PFSK-1 (cell line): Measurements from ENCODE around the gene MYO9A.

Source experiments
- FOXP2 ChIP-seq: optimal IDR thresholded peaks from 2 replicates; pipeline ENCODE3; 2011; ENCODE audit warnings: borderline replicate concordance, control low read depth, inconsistent platforms; ENCODE audit not compliant: insufficient read depth; ENCODE audit errors: extremely low read length, extremely low read depth
- POLR2AphosphoS5 ChIP-seq: IDR thresholded peaks from 2 replicates; pipeline ENCODE4 v1.6.1; 2012; ENCODE audit warnings: low read depth, mild to moderate bottlenecking, control low read depth, low read length, moderate library complexity
- SIN3A ChIP-seq: IDR thresholded peaks from 2 replicates; pipeline ENCODE4 v1.6.1; 2012; ENCODE audit warnings: mild to moderate bottlenecking, low read length, moderate library complexity, borderline replicate concordance; ENCODE audit not compliant: insufficient read depth
- TAF1 ChIP-seq: IDR thresholded peaks from 2 replicates; pipeline ENCODE4 v1.6.1; 2012; ENCODE audit warnings: low read length, control low read depth, borderline replicate concordance; ENCODE audit not compliant: insufficient read depth
- TF ChIP-seq, protein P1 (sequence below), 2 experiments: IDR thresholded peaks; 2 replicates each; pipeline versions ENCODE4 v1.6.1 to v1.8.0; 2011 to 2012; ENCODE audit warnings: low read depth in 2 of 2, low read length in 2 of 2, control low read depth in 1 of 2, inconsistent platforms in 1 of 2, mild to moderate bottlenecking in 1 of 2, moderate library complexity in 1 of 2; ENCODE audit not compliant: insufficient read depth in 1 of 2

MYO9A gene

DNA sequence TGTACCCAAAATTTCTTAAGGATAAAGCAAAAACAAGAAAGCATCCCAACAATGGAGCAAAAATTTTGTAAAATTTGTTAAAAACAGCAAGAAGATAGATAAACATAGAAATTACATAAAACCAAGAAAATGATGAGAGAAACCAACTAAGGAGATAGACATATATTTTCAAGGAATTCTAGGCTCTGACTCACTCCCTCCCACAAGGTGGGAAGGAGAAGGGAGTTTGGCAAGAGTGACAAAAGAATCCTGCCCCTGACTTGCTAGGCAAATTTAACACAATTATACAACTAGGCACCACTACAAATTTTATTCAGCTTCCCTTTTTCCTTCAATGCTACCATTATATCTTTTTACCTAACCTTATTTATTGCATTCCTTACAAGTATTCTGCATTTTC is 70.9 kb downstream of the MYO9A start:
- TF ChIP-seq, protein P1, sequence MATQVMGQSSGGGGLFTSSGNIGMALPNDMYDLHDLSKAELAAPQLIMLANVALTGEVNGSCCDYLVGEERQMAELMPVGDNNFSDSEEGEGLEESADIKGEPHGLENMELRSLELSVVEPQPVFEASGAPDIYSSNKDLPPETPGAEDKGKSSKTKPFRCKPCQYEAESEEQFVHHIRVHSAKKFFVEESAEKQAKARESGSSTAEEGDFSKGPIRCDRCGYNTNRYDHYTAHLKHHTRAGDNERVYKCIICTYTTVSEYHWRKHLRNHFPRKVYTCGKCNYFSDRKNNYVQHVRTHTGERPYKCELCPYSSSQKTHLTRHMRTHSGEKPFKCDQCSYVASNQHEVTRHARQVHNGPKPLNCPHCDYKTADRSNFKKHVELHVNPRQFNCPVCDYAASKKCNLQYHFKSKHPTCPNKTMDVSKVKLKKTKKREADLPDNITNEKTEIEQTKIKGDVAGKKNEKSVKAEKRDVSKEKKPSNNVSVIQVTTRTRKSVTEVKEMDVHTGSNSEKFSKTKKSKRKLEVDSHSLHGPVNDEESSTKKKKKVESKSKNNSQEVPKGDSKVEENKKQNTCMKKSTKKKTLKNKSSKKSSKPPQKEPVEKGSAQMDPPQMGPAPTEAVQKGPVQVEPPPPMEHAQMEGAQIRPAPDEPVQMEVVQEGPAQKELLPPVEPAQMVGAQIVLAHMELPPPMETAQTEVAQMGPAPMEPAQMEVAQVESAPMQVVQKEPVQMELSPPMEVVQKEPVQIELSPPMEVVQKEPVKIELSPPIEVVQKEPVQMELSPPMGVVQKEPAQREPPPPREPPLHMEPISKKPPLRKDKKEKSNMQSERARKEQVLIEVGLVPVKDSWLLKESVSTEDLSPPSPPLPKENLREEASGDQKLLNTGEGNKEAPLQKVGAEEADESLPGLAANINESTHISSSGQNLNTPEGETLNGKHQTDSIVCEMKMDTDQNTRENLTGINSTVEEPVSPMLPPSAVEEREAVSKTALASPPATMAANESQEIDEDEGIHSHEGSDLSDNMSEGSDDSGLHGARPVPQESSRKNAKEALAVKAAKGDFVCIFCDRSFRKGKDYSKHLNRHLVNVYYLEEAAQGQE (IDR thresholded peaks at IDR 0.05; ENCODE audit: insufficient read depth in 1 of 2, low read depth in 2 of 2, low read length in 2 of 2): no peak
- TF ChIP-seq POLR2AphosphoS5 (no peak), TAF1 (no peak), SIN3A (no peak)

DNA sequence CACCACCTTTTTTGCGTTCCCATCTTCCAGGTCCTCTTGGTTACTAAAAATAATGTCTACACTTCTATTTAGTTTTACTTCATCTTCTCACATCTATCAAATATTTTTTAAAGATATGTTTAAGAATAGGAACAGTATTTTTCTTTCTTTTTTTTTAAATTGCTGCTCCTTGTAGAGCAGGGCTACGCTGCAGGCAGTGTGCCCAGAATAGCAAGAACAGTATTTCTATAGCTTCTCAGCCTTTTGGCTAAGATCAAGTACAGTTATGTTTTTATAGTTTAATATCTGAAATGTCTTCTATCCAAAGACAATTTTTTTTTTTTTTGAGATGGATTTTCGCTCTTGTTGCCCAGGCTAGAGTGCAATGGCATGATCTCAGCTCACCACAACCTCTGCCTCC is 73.0 kb downstream of the MYO9A start:
- TF ChIP-seq SIN3A (no peak), POLR2AphosphoS5 (no peak), FOXP2 (no peak), TAF1 (no peak)
- TF ChIP-seq, protein P1 (IDR thresholded peaks at IDR 0.05; ENCODE audit: insufficient read depth in 1 of 2, low read depth in 2 of 2, low read length in 2 of 2): no peak

DNA sequence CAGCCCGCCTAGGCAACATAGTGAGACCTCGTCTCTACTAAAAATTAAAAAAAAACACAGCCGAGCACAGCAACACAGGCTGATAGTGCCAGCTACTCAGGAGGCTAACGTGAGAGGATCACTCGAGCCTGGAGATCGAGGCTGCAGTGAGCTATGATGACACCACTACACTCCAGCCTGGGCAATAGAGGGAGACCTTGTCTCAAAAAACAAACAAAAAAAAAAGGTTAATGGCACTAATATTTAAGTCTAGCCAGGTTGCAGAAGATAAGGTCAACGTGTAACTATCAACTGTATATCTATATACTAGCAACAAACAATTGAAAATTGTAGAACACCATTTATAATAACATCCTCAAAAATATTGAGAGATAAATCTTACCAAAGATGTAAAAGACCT is 75.1 kb downstream of the MYO9A start:
- TF ChIP-seq SIN3A: no peak
- no peak for TF ChIP-seq FOXP2
- TF ChIP-seq POLR2AphosphoS5: no peak
- no peak for TF ChIP-seq TAF1
- TF ChIP-seq, protein P1 (IDR thresholded peaks at IDR 0.05; ENCODE audit: insufficient read depth in 1 of 2, low read depth in 2 of 2, low read length in 2 of 2): no peak

DNA sequence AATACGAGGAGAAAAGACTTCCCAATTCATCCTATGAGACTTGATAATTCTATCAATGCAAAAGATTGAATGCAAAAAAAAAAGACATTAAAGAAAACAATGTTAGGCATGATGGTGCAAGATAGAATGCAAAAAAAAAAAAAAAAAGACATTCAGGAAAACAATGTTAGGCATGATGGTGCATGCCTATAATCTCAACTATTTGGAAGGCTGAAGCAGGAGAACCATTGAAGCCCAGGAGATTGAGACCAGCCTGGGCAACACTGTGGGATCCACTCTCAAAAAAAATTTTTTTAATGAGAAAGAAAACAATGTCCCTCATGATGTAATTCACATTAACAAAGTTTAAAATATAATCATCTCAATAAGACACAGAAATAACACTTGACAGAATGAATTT is 75.9 kb downstream of the MYO9A start:
- TF ChIP-seq SIN3A (no peak), POLR2AphosphoS5 (no peak), FOXP2 (no peak), TAF1 (no peak)
- TF ChIP-seq, protein P1 (IDR thresholded peaks at IDR 0.05; ENCODE audit: insufficient read depth in 1 of 2, low read depth in 2 of 2, low read length in 2 of 2): no peak

DNA sequence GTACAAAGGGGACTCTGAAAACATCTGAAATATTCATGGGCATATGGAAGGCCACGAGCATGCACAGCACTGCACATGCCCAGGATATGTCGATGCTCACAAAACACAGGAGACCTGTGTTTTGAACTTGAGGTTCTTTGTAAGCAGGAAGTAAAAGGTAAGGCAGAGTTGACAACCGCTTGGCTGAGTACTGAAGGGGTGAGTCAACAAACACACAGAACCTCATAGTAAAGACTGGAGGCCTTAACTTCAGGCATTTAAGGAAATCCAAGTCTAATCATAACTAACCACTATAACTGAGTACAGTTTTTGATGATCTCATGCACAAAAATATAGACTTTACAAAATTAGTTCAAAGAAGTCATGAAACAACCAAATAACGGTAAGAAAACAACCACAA is 80.6 kb downstream of the MYO9A start:
- no peak for TF ChIP-seq SIN3A
- TF ChIP-seq, protein P1 (IDR thresholded peaks at IDR 0.05; ENCODE audit: insufficient read depth in 1 of 2, low read depth in 2 of 2, low read length in 2 of 2): no peak
- no peak for TF ChIP-seq TAF1
- TF ChIP-seq POLR2AphosphoS5: no peak
- TF ChIP-seq FOXP2: no peak
